T-helper 2 cell treated with Interferon-gamma antibody and Interleukin-4, amounts not matched to agents 5 μg/mL and 100 μg/mL, for 36 hours (primary cell): ENCODE data around the gene GNL3.

Source experiments
- DNase-seq: peaks from one replicate; pipeline ENCODE4 v3.0.0; 2021; ENCODE audit warnings: low spot score
- H3K27ac Mint-ChIP-seq: one replicate; pipeline ENCODE4 v1.8.0; 2021; ENCODE audit warnings: mild to moderate bottlenecking, mixed read lengths
- H3K27me3 Mint-ChIP-seq: one replicate; pipeline ENCODE4 v1.8.0; 2021; ENCODE audit warnings: low read depth, mixed read lengths
- H3K36me3 Mint-ChIP-seq: one replicate; pipeline ENCODE4 v1.8.0; 2021; ENCODE audit warnings: low read depth, mixed read lengths
- H3K4me1 Mint-ChIP-seq: one replicate; pipeline ENCODE4 v1.8.0; 2021; ENCODE audit warnings: low read depth, mixed read lengths
- H3K4me3 Mint-ChIP-seq: one replicate; pipeline ENCODE4 v1.8.0; 2022; ENCODE audit warnings: mild to moderate bottlenecking, moderate library complexity, mixed read lengths
- H3K9me3 Mint-ChIP-seq: one replicate; pipeline ENCODE4 v1.8.0; 2021; ENCODE audit warnings: mixed read lengths

The GNL3 gene

DNA sequence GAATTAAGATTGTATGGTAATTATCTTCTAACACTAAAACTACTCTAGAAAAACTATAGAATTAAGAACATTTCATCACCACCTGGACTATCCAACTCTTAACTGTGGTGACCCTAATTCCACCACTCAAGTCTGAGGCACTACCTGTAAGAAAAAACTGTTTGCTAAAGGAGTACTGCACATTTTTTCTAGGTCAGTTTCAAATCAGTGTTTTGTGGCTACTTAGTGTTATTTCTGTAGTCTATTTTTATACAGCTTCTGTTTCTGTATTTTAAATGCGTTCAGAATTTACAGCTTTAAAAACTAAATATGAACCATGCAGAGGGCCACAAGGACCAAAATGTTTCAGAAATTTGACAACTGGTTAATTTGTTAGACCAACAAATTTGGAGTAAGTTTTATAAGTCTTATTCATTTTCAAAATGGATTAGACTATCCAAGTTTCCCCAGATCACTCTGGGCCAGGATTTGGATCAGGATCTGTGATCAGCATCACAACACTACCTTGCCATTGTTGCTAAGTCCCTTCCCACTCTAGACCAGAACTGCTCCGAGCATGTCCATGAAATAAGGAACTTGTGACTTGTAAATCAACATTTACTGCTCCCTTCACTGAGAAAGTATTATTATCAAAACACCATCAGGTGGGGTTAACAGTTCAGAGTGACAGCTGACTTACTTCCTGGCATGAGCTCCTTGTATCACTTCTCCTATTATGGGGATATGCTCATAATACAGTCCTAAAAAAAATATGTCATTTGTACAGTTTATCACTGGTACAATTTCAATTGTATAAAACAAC, 11.2 kb downstream of the GNL3 start:
- no peak for DNase-seq
- Mint-ChIP-seq H3K4me3 (no peak overlapping the region), H3K27ac (no peak overlapping the region), H3K36me3 (peaks cover 47% of the 10 kb centered on the region), H3K4me1 (no peaks in the 10 kb centered on the region), H3K27me3 (no peaks in the 10 kb centered on the region), H3K9me3 (no peaks in the 10 kb centered on the region)

DNA sequence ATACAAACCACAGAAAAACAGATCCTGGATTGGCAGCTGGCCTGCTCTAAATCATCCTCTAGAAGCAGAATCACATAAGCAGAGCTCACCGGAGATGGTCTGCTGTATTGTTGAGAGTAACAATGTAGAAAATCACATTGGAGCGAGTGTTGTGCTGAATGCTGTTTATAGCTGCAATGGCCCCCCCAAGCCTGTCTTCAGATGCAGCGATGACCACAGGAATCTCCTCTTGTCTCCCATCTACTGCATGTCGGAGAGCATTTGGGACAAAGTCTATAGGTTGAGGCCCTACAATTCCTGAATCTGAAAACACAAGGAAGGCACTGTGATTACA, 11.8 kb downstream of the GNL3 start:
- DNase-seq = no peak
- Mint-ChIP-seq H3K36me3 (peaks cover 46% of the 10 kb centered on the region), H3K4me1 (no peaks in the 10 kb centered on the region), H3K9me3 (no peaks in the 10 kb centered on the region), H3K27ac (peak overlapping the region; percentile 52), H3K4me3 (no peak overlapping the region), H3K27me3 (no peaks in the 10 kb centered on the region)

DNA sequence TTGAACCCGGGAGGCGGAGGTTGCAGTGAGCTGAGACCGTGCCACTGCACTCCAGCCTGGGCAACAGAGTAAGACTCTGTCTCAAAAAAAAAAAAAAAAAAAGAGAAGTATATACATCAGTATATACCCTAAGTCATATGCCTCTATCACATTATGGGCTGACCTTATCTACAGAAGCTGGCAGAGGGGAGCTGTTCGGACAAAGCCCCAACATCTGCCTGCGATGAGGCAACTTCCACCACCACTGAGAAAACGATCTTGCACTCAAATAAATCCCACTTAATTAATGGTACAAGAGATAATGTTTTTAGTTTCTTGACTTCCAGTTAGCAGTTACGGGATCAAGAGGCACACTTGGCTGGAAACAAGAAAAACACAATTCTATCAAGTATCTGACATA, 17.5 kb downstream of the GNL3 start:
- Mint-ChIP-seq H3K4me3 (peak overlapping the region; percentile 41), H3K27me3 (no peaks in the 10 kb centered on the region), H3K27ac (peak overlapping the region; percentile 4), H3K4me1 (peaks cover 23% of the 10 kb centered on the region), H3K36me3 (peaks cover 18% of the 10 kb centered on the region), H3K9me3 (no peaks in the 10 kb centered on the region)
- DNase-seq = no peak

DNA sequence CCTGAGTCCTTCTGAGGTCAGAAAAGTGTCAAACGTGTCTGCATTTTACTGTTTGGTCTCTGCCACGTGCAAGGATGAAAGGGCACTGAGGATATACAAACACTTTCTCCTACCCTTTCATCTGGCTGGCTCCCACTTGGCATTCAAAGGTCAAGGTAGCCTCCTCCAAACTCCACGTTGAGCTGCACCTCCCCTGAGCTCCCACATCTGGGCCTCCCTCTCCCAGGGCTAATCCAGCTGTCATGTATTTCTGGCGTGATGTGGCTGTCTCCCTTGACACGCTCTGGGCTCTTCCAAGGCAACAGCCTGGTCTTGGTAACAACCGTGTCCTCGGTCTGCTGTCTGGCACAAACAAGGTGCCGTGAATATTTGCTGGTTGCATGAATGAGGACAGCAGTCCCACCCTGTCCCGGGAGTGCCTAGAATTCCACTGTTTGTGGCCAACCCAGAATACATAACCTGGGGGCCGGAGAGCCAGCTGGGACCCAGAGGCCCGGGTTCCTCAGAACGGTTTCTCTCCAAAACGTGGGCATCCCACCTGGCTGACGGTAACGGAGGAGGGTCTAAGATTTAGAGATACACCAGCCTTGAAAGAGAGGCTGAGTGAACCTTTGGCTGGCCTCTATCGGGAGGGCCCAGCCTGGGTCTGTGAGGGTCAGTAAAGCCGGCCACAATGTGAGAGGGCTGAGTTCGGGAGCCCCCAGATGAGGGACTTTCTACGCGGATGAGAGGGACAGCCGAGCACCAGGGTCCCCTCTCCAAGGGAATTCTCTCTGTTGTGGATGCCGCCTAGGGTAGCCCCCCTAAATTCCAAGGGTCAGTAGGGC, 19.0 kb downstream of the GNL3 start:
- no peaks in the 10 kb centered on the region for H3K9me3 Mint-ChIP-seq
- peaks cover 23% of the 10 kb centered on the region for H3K36me3 Mint-ChIP-seq
- peaks cover 26% of the 10 kb centered on the region for H3K4me1 Mint-ChIP-seq
- no peak for DNase-seq
- peak overlapping the region; percentile 98 for H3K4me3 Mint-ChIP-seq
- H3K27me3 Mint-ChIP-seq = no peaks in the 10 kb centered on the region
- peak overlapping the region; percentile 92 for H3K27ac Mint-ChIP-seq

DNA sequence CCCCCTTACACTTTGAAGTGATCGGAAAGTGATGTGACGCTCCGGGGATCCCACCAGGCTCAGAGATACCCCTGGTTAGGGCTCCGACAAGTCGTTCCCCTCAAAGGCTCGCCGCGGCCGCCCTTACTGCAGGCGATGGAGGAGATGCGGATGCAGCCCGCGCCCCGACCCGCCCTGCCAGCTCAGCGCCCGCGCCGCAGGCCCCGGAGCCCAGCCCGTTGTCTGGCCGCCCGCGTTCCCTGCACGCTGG, 19.5 kb downstream of the GNL3 start:
- H3K4me1 Mint-ChIP-seq = peaks cover 26% of the 10 kb centered on the region
- H3K27me3 Mint-ChIP-seq = no peaks in the 10 kb centered on the region
- peak overlapping the region; percentile 98 for H3K4me3 Mint-ChIP-seq
- H3K27ac Mint-ChIP-seq = peak overlapping the region; percentile 92
- H3K9me3 Mint-ChIP-seq = no peaks in the 10 kb centered on the region
- DNase-seq = no peak
- H3K36me3 Mint-ChIP-seq = peaks cover 24% of the 10 kb centered on the region

DNA sequence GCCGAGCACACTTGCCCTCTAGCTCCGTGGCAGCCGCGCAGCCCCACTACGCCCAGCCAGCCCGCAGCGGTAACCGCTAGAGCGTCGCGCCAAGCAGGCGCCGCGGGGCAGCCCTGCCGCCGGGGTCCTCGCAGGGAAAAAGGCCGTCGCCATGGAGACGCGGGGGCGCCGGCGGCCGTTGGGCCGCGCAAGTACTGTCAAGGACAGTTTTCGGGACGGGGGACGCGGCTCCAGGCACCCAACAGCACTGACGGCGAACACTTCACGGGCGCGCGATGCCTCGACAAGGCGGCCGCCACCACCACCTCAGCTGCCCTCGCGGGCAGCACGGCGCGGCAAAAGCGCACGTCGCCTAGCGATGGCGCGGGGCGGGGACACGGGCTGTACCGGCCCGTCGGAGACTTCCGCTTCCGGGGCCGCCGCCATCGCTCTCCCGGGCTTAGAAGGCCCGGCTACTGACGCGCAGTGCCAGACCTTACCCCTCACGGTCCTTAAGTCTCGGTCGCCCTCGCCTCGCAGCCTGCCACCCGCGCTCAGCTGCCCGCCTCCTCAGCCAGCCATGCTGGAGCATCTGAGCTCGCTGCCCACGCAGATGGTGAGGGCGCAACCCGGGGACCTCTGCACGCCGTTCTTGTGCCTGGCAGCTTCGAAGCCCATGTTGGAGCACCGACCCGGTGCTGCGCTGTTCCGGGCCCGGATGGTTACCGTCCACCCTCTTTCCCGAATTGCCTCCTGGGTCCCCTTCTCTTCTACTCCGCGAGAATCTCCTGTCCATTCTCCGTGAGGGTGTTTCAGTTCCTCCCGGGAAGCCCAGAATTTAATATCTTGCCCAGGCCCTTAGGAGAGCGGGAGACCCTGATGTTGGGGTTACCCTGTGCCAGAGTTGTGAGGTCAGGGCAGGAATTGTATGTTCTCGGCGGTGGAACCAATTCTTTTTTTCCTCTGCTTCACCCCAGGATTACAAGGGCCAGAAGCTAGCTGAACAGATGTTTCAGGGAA, 20.2 kb downstream of the GNL3 start, which contains the start of the genes GLT8D1 and SPCS1:
GLT8D1 (minus strand) TSS at position 104 of the 999 bp plus-strand sequence. CDS start 5,331 bp downstream, outside the sequence.
SPCS1 (plus strand) TSS at position 419 of the 999 bp plus-strand sequence; CDS start at position 560, 141 bp downstream.
- H3K27me3 Mint-ChIP-seq = no peaks in the 10 kb centered on the region
- peaks cover 26% of the 10 kb centered on the region for H3K4me1 Mint-ChIP-seq
- peak; percentile 85 for DNase-seq
- H3K36me3 Mint-ChIP-seq = peaks cover 24% of the 10 kb centered on the region
- H3K9me3 Mint-ChIP-seq = no peaks in the 10 kb centered on the region
- peak within 1 kb of the TSS; percentile 98 for H3K4me3 Mint-ChIP-seq
- peak within 1 kb of the TSS; percentile 92 for H3K27ac Mint-ChIP-seq

DNA sequence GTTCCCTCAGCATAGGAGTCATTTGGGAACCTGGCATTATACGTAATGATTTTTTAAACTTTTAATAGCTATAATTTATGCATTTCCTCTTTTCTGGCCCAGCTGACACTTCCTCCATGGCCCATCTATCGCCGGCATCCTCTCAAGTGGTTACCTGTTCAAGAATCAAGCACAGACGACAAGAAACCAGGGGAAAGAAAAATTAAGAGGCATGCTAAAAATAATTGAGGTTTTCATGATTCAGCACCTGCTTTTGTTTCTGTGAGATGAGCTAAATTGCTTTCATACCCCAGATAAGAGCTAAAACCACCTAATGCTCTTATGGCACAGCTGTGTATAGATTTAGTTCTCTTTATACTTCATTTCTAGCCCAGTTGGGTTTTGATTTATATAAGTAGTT, 21.8 kb downstream of the GNL3 start:
- Mint-ChIP-seq H3K27me3 (no peaks in the 10 kb centered on the region), H3K4me3 (peak overlapping the region; percentile 98), H3K9me3 (no peaks in the 10 kb centered on the region), H3K36me3 (peaks cover 27% of the 10 kb centered on the region), H3K27ac (peak overlapping the region; percentile 75), H3K4me1 (peaks cover 26% of the 10 kb centered on the region)
- DNase-seq = no peak

DNA sequence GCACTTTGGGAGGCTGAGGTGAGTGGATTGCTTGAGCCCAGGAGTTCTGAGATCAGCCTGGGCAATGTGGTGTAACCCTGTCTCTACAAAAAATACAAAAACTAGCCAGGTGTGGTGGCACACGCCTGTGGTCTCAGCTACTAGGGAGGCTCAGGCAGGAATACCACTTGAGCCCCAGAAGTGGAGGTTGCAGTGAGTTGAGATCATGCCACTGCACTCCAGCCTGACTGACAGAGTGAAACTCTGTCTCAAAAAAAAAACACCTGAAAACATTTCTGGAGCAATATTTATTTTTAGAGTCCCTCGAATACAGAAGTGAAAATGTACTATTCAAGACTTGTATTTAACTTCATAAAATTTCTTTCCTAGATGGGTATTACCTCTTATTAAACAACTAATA, 24.7 kb downstream of the GNL3 start:
- no peak overlapping the region for H3K4me3 Mint-ChIP-seq
- no peaks in the 10 kb centered on the region for H3K27me3 Mint-ChIP-seq
- no peak for DNase-seq
- H3K9me3 Mint-ChIP-seq = no peaks in the 10 kb centered on the region
- peaks cover 28% of the 10 kb centered on the region for H3K36me3 Mint-ChIP-seq
- peaks cover 13% of the 10 kb centered on the region for H3K4me1 Mint-ChIP-seq
- no peak overlapping the region for H3K27ac Mint-ChIP-seq

DNA sequence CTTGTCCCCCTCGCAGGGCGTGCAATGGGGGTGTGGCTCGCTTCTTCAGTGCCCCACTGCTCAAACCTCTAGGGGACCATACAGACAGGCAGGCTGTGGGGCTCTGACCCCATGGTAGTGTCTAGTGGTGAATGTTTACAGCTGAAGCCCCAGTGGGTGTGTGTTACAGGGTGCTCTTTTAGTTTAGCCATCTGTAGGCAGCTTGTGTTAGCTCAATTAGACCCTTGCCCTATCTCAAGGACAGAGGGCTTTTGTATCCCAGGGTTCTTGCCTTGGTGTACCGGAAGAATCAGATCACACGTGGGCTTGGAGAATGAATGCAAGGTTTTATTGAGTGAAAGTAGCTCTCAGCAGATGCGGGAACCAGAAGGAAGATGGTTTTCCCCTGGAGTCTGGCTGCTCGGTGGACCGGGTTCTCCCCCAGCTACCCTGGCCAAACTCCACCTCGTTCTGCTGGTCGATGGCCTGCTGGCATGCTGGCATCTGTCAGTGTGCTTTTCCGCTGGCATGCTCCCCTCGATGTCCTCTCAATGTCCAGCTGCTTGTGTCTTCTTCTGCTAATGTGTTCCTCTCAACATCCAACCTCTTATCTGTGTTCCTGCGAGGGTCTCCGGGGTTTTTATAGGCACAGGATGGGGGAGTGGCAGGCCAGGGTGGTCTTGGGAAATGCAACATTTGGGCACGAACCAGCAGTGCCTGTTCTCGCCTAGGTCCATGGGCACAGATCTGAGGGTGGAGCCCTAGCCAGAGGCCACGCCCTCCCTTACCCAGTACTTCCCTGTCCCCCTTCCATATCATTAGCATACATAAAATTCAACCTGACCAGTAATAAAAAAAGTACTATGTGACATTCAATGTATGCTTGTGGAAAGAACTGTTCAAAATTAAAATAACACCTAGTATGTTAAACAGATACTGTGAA, 26.7 kb downstream of the GNL3 start:
- Mint-ChIP-seq H3K27me3 (no peaks in the 10 kb centered on the region), H3K36me3 (peaks cover 26% of the 10 kb centered on the region), H3K4me1 (peaks cover 11% of the 10 kb centered on the region), H3K4me3 (no peak overlapping the region), H3K9me3 (no peaks in the 10 kb centered on the region), H3K27ac (no peak overlapping the region)
- no peak for DNase-seq

DNA sequence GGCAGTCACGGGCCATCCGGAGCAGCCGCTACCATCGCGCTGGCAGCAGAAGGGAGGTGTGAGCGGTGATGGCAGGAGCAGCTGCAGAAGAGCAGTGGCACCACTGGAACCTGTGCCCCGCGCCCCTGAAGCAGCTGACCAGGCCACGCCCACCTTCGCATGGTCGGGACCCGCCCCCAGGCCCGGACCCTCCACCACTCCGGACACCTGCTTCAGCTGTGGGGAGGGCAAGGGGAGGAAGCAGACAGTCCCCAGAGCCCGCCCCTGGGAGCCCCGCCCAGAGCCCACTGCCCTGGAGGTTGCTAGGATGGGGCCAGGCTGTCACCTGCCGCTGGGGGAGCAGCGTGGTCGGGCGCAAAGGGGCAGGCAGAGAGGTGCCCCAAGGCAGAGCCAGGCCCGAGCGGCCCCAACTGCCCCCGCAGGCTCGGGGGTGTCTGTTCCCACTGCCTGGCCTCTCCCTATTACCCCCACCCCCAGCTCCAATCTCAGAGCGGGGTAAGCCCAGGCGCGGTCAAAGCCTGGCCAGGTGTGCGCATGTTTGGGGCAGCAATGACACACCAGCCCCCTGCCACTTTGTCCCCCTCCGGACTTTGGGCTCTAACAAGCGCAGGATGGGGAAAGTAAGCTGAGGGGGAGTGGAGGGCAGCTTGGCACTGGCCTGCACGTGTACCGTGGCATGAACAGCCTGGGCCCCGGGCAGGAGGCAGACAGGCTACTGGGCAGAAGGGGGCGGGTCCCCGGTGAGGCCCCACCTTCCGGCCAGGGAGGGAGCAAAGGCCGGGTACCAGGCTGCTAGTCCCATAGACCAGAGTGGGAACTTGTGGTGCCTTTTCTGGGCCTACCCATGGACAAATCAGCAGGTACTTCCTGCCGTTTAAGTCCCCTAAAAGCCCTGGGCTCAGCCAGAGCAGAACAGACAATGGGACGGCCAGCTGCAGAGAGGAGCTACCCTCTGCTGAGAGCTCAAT, 28.8 kb downstream of the GNL3 start:
- Mint-ChIP-seq H3K36me3 (peaks cover 25% of the 10 kb centered on the region), H3K4me3 (no peak overlapping the region), H3K27me3 (no peaks in the 10 kb centered on the region), H3K27ac (no peak overlapping the region), H3K9me3 (peaks cover 5% of the 10 kb centered on the region), H3K4me1 (peaks cover 4% of the 10 kb centered on the region)
- DNase-seq = no peak

DNA sequence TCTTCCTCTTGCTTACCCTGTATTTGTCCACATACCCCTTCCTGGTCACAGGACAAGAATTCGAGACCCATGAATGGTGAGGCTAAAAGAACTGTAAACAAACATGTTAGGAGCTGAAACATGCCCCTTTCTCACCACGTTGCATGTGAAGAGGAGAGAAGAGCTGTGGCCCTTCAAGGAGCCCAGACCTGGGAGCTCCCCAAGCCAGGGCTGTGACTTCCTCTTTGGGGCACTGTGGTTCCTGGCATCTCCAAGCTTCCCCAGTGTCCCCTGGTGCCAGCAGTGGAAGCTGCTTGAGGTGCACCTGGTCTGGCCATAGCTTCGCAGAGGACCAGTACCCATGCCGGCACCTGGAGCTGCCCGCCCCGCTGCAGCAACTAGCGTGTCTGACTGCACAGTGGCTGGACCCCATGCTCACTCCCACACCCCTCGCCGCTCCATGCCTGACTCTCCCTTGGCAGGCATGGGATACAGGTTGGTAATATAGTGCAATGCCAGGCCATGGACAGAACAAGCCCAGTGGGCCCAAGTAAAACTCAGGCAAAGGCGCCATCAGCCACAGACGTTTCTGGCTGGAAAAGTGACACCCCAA, 30.0 kb downstream of the GNL3 start:
- DNase-seq = no peak
- H3K36me3 Mint-ChIP-seq = peaks cover 27% of the 10 kb centered on the region
- no peaks in the 10 kb centered on the region for H3K27me3 Mint-ChIP-seq
- H3K4me1 Mint-ChIP-seq = peaks cover 12% of the 10 kb centered on the region
- H3K27ac Mint-ChIP-seq = no peak overlapping the region
- no peak overlapping the region for H3K4me3 Mint-ChIP-seq
- H3K9me3 Mint-ChIP-seq = peaks cover 8% of the 10 kb centered on the region

DNA sequence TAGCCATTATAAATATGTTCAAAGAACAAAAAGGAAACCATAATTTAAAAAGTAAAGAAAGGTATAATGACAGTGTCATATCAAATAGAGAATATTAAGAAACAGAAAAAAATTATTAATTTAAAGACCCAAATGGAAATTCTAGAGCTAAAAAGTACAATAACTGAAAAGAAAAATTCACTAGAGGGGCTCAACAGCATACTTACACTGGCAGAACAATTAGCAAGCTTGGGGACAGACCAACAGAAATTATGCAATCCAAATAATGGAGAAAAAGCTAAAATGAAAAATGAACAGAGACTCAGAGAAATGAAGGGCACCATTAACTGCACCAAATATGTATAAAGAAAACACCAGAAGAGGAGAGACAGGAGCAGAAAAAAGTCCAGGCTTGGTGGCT, 33.8 kb downstream of the GNL3 start:
- DNase-seq = no peak
- Mint-ChIP-seq H3K9me3 (peaks cover 8% of the 10 kb centered on the region), H3K27ac (peak overlapping the region; percentile 61), H3K4me3 (peak overlapping the region; percentile 50), H3K27me3 (no peaks in the 10 kb centered on the region), H3K36me3 (peaks cover 25% of the 10 kb centered on the region), H3K4me1 (peaks cover 23% of the 10 kb centered on the region)
